ENCODE data around the gene SETD2. TPM values are rescaled to one million over a fixed set of nuclear protein-coding genes. Genes with fewer than 3 reads are reported as not detected.
"Not testable (repeated sequence)": the region's sequence is repeated elsewhere in the genome, so short reads cannot be mapped to it uniquely, and the experiment has no call there.

Gene SETD2
- 10 to 100 TPM; 34.7 to 54.7 (median 40.1) TPM for polyA plus RNA-seq (ENCODE audit: insufficient read length in 12 of 12)
- long read RNA-seq, donor 1, partial matches to known transcripts: 5 of 20 reads
- long read RNA-seq, donor 1, other reads (novel, unspliced or antisense): 15 of 20 reads
- long read RNA-seq, donor 2, partial matches to known transcripts: 15 of 15 reads
- long read RNA-seq, donor 2, other reads (novel, unspliced or antisense): 0 of 15 reads
- long read RNA-seq, donor 3: 0 reads
- long read RNA-seq, donor 4, partial matches to known transcripts: 5 of 5 reads
- long read RNA-seq, donor 4, other reads (novel, unspliced or antisense): 0 of 5 reads
- long read RNA-seq, donor 5, partial matches to known transcripts: 16 of 16 reads
- long read RNA-seq, donor 5, other reads (novel, unspliced or antisense): 0 of 16 reads
- long read RNA-seq, donor 6, partial matches to known transcripts: 0 of 5 reads
- long read RNA-seq, donor 6, other reads (novel, unspliced or antisense): 5 of 5 reads
- long read RNA-seq, donor 7, partial matches to known transcripts: 0 of 6 reads
- long read RNA-seq, donor 7, other reads (novel, unspliced or antisense): 5 of 6 reads
- long read RNA-seq, donor 8, partial matches to known transcripts: 23 of 23 reads
- long read RNA-seq, donor 8, other reads (novel, unspliced or antisense): 0 of 23 reads
- long read RNA-seq, donor 9: 0 reads
- long read RNA-seq, donor 10, partial matches to known transcripts: 14 of 14 reads
- long read RNA-seq, donor 10, other reads (novel, unspliced or antisense): 0 of 14 reads
- long read RNA-seq, donor 11, partial matches to known transcripts: 9 of 17 reads
- long read RNA-seq, donor 11, other reads (novel, unspliced or antisense): 7 of 17 reads

GRCh38 chr3:47164007-47164881, at the start of gene SETD2:
TSS of gene SETD2 (minus strand) at chr3:47164113. CDS start at chr3:47163924, 189 bp downstream.
- DNase-seq: peak; percentile 89

- DNase-seq: no peak
Measured at GRCh38 chr3:47210863-47211405, 47.0 kb upstream of the SETD2 start.

GRCh38 chr3:47206022-47206421, 42.1 kb upstream of the SETD2 start:
- not testable (repeated sequence) for DNase-seq

- no peak for DNase-seq
Measured at GRCh38 chr3:47204875-47205274, 41.0 kb upstream of the SETD2 start.

- no peak for DNase-seq
Measured at GRCh38 chr3:47202542-47202941, 38.6 kb upstream of the SETD2 start.

- no peak for DNase-seq
Measured at GRCh38 chr3:47197287-47197686, 33.4 kb upstream of the SETD2 start.

GRCh38 chr3:47194994-47195393, 31.1 kb upstream of the SETD2 start:
- DNase-seq: no peak

GRCh38 chr3:47193871-47194859, 30.3 kb upstream of the SETD2 start:
- DNase-seq: no peak

- no peak for DNase-seq
Measured at GRCh38 chr3:47186285-47186684, 22.4 kb upstream of the SETD2 start.

GRCh38 chr3:47181685-47182084, 17.8 kb upstream of the SETD2 start:
- DNase-seq: not testable (repeated sequence)

GRCh38 chr3:47180011-47180410, 16.1 kb upstream of the SETD2 start:
- DNase-seq: not testable (repeated sequence)

- DNase-seq: no peak
Measured at GRCh38 chr3:47176582-47176981, 12.7 kb upstream of the SETD2 start.

GRCh38 chr3:47163169-47164006, 525 bp downstream of the SETD2 start:
- DNase-seq: peak; percentile 40

- DNase-seq: no peak
Measured at GRCh38 chr3:47162697-47163168, 1.2 kb downstream of the SETD2 start.

GRCh38 chr3:47161983-47162696, 1.8 kb downstream of the SETD2 start:
- no peak for DNase-seq

GRCh38 chr3:47159820-47160219, 4.1 kb downstream of the SETD2 start:
- DNase-seq: no peak

GRCh38 chr3:47158208-47158607, 5.7 kb downstream of the SETD2 start:
- DNase-seq: no peak

- no peak for DNase-seq
Measured at GRCh38 chr3:47156396-47156795, 7.5 kb downstream of the SETD2 start.
